ENCODE measurements around the gene WNT9B.

GRCh38 chr17:46903762-46904672 is 52.6 kb downstream of the WNT9B start:
- TF ChIP-seq REST (IDR thresholded peaks at IDR 0.05) (no peak), CTCF (IDR thresholded peaks at IDR 0.05; ENCODE audit: low read depth, low read length, missing input control) (no peak), SP1 (IDR thresholded peaks at IDR 0.05) (no peak), TAF1 (conservative IDR thresholded peaks at IDR 0.05) (no peak), NR2F2 (IDR thresholded peaks at IDR 0.05) (no peak), ZBTB33 (IDR thresholded peaks at IDR 0.05) (no peak), RXRA (IDR thresholded peaks at IDR 0.05) (no peak), RAD21 (IDR thresholded peaks at IDR 0.05) (no peak), GABPA (IDR thresholded peaks at IDR 0.05 in 1 of 2, conservative IDR thresholded peaks at IDR 0.05 in 1 of 2) (no peak), YY1 (IDR thresholded peaks at IDR 0.05) (no peak), JUND (IDR thresholded peaks at IDR 0.05) (no peak)
- TF ChIP-seq, protein P1, sequence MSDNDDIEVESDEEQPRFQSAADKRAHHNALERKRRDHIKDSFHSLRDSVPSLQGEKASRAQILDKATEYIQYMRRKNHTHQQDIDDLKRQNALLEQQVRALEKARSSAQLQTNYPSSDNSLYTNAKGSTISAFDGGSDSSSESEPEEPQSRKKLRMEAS (IDR thresholded peaks at IDR 0.05) = no peak
- TF ChIP-seq, protein P2, sequence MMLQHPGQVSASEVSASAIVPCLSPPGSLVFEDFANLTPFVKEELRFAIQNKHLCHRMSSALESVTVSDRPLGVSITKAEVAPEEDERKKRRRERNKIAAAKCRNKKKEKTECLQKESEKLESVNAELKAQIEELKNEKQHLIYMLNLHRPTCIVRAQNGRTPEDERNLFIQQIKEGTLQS (IDR thresholded peaks at IDR 0.05) = no peak

All from liver (tissue), 3 donors.